GM19372 (cell line): ENCODE measurements around the gene HNF4A.
A peak's percentile ranks its signal among the peaks of the same experiment; 100 is the strongest.

Experiments
- ATAC-seq: cut with Tn5 transposase; IDR thresholded peaks from one replicate; pipeline ENCODE4 v1.9.1; 2021; ENCODE audit warnings: mild to moderate bottlenecking, low read depth, moderate library complexity; ENCODE audit not compliant: unreplicated experiment

Gene HNF4A

GRCh38 chr20:44435630-44436335 lies 80.3 kb downstream of the HNF4A start:
- ATAC-seq: no peak

GRCh38 chr20:44436393-44436792 lies 80.9 kb downstream of the HNF4A start:
- ATAC-seq: no peak

GRCh38 chr20:44437497-44437896 lies 82.0 kb downstream of the HNF4A start:
- ATAC-seq: no peak

GRCh38 chr20:44438782-44439181 lies 83.3 kb downstream of the HNF4A start:
- no peak for ATAC-seq

- no peak for ATAC-seq
Observed at GRCh38 chr20:44439318-44439717, 83.8 kb downstream of the HNF4A start.

- no peak for ATAC-seq
Observed at GRCh38 chr20:44442298-44443070, 87.0 kb downstream of the HNF4A start.

GRCh38 chr20:44445742-44446710 lies 90.5 kb downstream of the HNF4A start:
- ATAC-seq: no peak

- ATAC-seq: no peak
Observed at GRCh38 chr20:44447827-44448419, 92.4 kb downstream of the HNF4A start.

- peak; percentile 67 for ATAC-seq
Observed at GRCh38 chr20:44448753-44449546, 93.5 kb downstream of the HNF4A start.

- no peak for ATAC-seq
Observed at GRCh38 chr20:44449864-44450263, 94.4 kb downstream of the HNF4A start.

GRCh38 chr20:44450281-44450889 lies 94.9 kb downstream of the HNF4A start:
- no peak for ATAC-seq

- no peak for ATAC-seq
Observed at GRCh38 chr20:44450903-44451450, 95.5 kb downstream of the HNF4A start.

- no peak for ATAC-seq
Observed at GRCh38 chr20:44454306-44454963, 98.9 kb downstream of the HNF4A start.

GRCh38 chr20:44455126-44455525 lies 99.6 kb downstream of the HNF4A start:
- no peak for ATAC-seq

GRCh38 chr20:44456611-44457010 lies 101.1 kb downstream of the HNF4A start:
- ATAC-seq: no peak

- no peak for ATAC-seq
Observed at GRCh38 chr20:44457016-44457415, 101.5 kb downstream of the HNF4A start.

- ATAC-seq: no peak
Observed at GRCh38 chr20:44459271-44459670, 103.8 kb downstream of the HNF4A start.

GRCh38 chr20:44460795-44461141 lies 105.3 kb downstream of the HNF4A start:
- no peak for ATAC-seq
